Measurements from ENCODE around the gene NDE1. TPM values are rescaled to one million over a fixed set of nuclear protein-coding genes. Genes with fewer than 3 reads are reported as not detected.

Gene NDE1
- total and polyA plus RNA-seq, 2 of the 4 experiments (the other 2 are of a cell fraction): 22.7 to 29.2 TPM

DNA sequence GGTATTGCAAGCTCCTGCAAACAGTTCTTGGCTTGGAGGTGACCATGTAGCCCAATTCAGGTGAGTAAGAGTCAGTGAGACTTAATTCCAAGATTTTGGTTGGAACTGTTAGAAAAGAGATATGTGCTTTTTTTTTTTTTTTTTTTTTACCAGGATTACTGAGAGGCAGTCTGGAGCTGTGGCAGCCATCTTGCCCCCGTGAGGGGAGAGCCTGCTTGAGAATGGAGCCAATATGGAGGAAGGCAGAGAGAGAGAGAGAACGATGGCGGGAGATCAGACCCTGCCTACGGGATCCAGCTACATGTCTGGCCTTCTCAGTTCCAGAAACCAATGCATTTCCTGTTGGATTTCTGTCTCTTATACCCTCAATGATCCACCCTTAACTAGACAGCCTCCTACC, 109.0 kb downstream of the NDE1 start:
- no peaks in the 10 kb centered on the region for H3K36me3 ChIP-seq (ENCODE audit: control insufficient read depth, insufficient read depth, low read length)
- H3K4me3 ChIP-seq (ENCODE audit: insufficient read depth, low read depth, low read length): no peak overlapping the region
- no peak overlapping the region for H3K9ac ChIP-seq (ENCODE audit: low read depth, low read length)
- DNase-seq: no peak
- H3K79me1 ChIP-seq (ENCODE audit: low read depth in 1 of 2, low read length in 2 of 2): no peaks in the 10 kb centered on the region
- H4K5ac ChIP-seq (ENCODE audit: low read depth, low read length): no peak overlapping the region
- no peak overlapping the region for H2AK5ac ChIP-seq (ENCODE audit: low read depth, low read length)
- H3K4me1 ChIP-seq (ENCODE audit: control insufficient read depth, insufficient read depth, low read length): no peaks in the 10 kb centered on the region
- no peak overlapping the region for H3K23ac ChIP-seq (ENCODE audit: low read depth, low read length)
- no peak overlapping the region for H2BK120ac ChIP-seq (ENCODE audit: low read depth, low read length)
- intact Hi-C loops (cut with micrococcal nuclease): no loop called here
- H4K20me1 ChIP-seq (ENCODE audit: insufficient read depth, low read length): no peaks in the 10 kb centered on the region
- H3K4ac ChIP-seq (ENCODE audit: low read depth, low read length): no peak overlapping the region
- H3K9me1 ChIP-seq (ENCODE audit: insufficient read depth, low read length): no peaks in the 10 kb centered on the region
- no peak overlapping the region for H3K27ac ChIP-seq (ENCODE audit: insufficient read depth, low read length)
- H3K27me3 ChIP-seq (ENCODE audit: control insufficient read depth, insufficient read depth, low read length): peaks cover 8% of the 10 kb centered on the region
- no peak overlapping the region for H2AK9ac ChIP-seq (replicated peaks; ENCODE audit: low read depth, low read length, poor library complexity)
- no peak overlapping the region for H2BK15ac ChIP-seq (ENCODE audit: low read depth, low read length)
- no peak overlapping the region for H3K4me2 ChIP-seq (ENCODE audit: low read depth, low read length)
- dilution Hi-C loops (cut with HindIII; ENCODE audit: low sequenced_read_pairs, unreplicated experiment): no loop called here
- H4K8ac ChIP-seq (ENCODE audit: low read depth in 2 of 2, low read length in 2 of 2): no peak overlapping the region
- H4K91ac ChIP-seq (ENCODE audit: insufficient read depth, low read depth, low read length): no peak overlapping the region
- WGBS, 2 experiments (ENCODE audit: extremely low coverage in 2 of 2, insufficient read length in 1 of 2): 70% methylated on average over 2 of the region's 4 CpGs; no CpG with 5 or more reads in 1 of the 2 experiments
- no peaks in the 10 kb centered on the region for H3K9me3 ChIP-seq (ENCODE audit: control insufficient read depth, insufficient read depth, low read length)
- no peak overlapping the region for H3K14ac ChIP-seq (replicated peaks; ENCODE audit: low read depth, low read length)
- BruUV-seq (replicated peaks): no TSS peak
- CTCF ChIA-PET: no interaction called here
- ATAC-seq (ENCODE audit: low read depth): no peak
- no peak overlapping the region for H2AFZ ChIP-seq (replicated peaks; ENCODE audit: low read length, poor library complexity)
- no peak overlapping the region for H3K18ac ChIP-seq (ENCODE audit: low read depth, low read length)
- TF ChIP-seq MXI1 (IDR thresholded peaks at IDR 0.05; ENCODE audit: borderline replicate concordance, low read depth, low read length) (no peak), CHD1 (IDR thresholded peaks at IDR 0.05; ENCODE audit: low read depth, low read length) (no peak), RFX5 (IDR thresholded peaks at IDR 0.05; ENCODE audit: low read depth, low read length) (no peak), MAZ (IDR thresholded peaks at IDR 0.05; ENCODE audit: borderline replicate concordance, low read depth, low read length) (no peak), FOS (IDR thresholded peaks at IDR 0.05; ENCODE audit: low read depth, low read length) (no peak), MAFK (IDR thresholded peaks at IDR 0.05; ENCODE audit: low read depth, low read length) (no peak), POLR2A (IDR thresholded peaks at IDR 0.05; ENCODE audit: low read depth, low read length) (no peak)
- TF ChIP-seq, protein P1, sequence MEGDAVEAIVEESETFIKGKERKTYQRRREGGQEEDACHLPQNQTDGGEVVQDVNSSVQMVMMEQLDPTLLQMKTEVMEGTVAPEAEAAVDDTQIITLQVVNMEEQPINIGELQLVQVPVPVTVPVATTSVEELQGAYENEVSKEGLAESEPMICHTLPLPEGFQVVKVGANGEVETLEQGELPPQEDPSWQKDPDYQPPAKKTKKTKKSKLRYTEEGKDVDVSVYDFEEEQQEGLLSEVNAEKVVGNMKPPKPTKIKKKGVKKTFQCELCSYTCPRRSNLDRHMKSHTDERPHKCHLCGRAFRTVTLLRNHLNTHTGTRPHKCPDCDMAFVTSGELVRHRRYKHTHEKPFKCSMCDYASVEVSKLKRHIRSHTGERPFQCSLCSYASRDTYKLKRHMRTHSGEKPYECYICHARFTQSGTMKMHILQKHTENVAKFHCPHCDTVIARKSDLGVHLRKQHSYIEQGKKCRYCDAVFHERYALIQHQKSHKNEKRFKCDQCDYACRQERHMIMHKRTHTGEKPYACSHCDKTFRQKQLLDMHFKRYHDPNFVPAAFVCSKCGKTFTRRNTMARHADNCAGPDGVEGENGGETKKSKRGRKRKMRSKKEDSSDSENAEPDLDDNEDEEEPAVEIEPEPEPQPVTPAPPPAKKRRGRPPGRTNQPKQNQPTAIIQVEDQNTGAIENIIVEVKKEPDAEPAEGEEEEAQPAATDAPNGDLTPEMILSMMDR (conservative IDR thresholded peaks at IDR 0.05; ENCODE audit: low read depth, low read length): no peak
- TF ChIP-seq, protein P2, sequence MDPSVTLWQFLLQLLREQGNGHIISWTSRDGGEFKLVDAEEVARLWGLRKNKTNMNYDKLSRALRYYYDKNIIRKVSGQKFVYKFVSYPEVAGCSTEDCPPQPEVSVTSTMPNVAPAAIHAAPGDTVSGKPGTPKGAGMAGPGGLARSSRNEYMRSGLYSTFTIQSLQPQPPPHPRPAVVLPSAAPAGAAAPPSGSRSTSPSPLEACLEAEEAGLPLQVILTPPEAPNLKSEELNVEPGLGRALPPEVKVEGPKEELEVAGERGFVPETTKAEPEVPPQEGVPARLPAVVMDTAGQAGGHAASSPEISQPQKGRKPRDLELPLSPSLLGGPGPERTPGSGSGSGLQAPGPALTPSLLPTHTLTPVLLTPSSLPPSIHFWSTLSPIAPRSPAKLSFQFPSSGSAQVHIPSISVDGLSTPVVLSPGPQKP (IDR thresholded peaks at IDR 0.05; ENCODE audit: borderline replicate concordance, low read depth, low read length): no peak
- H3K56ac ChIP-seq (ENCODE audit: extremely low read depth, insufficient read depth, low read length): no peak overlapping the region
- POLR2A ChIA-PET (ENCODE audit: unreplicated experiment): no interaction called here
- no peak overlapping the region for H2BK20ac ChIP-seq (ENCODE audit: low read depth, low read length)
- H2BK5ac ChIP-seq (ENCODE audit: low read depth, low read length, poor library complexity, severe bottlenecking): no peak overlapping the region
- in situ Hi-C loops (cut with MboI; ENCODE audit: low sequenced_read_pairs): no loop called here

All from IMR-90 (cell line).